Neutrophil (primary cell): ENCODE measurements around the gene RABGAP1.

Experiments used
- H3K27ac ChIP-seq: fragments of 200-600 bp; sonication (generic); 2 replicates; pipeline ENCODE4 v1.5.1; 2016; ENCODE audit warnings: mild to moderate bottlenecking, moderate library complexity
- H3K27me3 ChIP-seq: fragments of 200-600 bp; sonication (generic); 2 replicates; pipeline ENCODE4 v1.6.0; 2016; ENCODE audit warnings: mild to moderate bottlenecking
- H3K36me3 ChIP-seq: fragments of 200-600 bp; sonication (generic); 2 replicates; pipeline ENCODE4 v1.5.1; 2017
- H3K4me1 ChIP-seq, 2 experiments: fragments of 200-600 bp in 1 of 2; sonication (generic) in 1 of 2; 1 replicate in 1 of 2; 2 replicates in 1 of 2; pipeline versions ENCODE4 v1.5.1 to v1.6.1; 2013 to 2016; ENCODE audit warnings: low read depth in 1 of 2, low read length in 1 of 2, mild to moderate bottlenecking in 1 of 2, moderate library complexity in 1 of 2; ENCODE audit not compliant: control insufficient read depth in 1 of 2, insufficient read depth in 1 of 2
- H3K4me3 ChIP-seq, 2 experiments: fragments of 200-600 bp in 1 of 2; sonication (generic) in 1 of 2; 1 replicate in 1 of 2; 2 replicates in 1 of 2; pipeline ENCODE4 v1.5.1; 2013 to 2016; ENCODE audit warnings: low read depth in 1 of 2, low read length in 1 of 2, mild to moderate bottlenecking in 1 of 2, moderate library complexity in 1 of 2
- H3K9me3 ChIP-seq: fragments of 200-600 bp; sonication (generic); 2 replicates; pipeline ENCODE4 v1.5.1; 2016
- CTCF ChIP-seq: fragments of 200-600 bp; sonication (generic); IDR thresholded peaks from 2 replicates; pipeline ENCODE4 v1.5.1; 2016; ENCODE audit warnings: antibody characterized with exemption

Gene RABGAP1

GRCh38 chr9:123034881-123035510, 94.2 kb downstream of the RABGAP1 start:
- Histone ChIP-seq H3K27me3 (peaks cover 17% of the 10 kb centered on the region), H3K27ac (no peak overlapping the region), H3K4me3 (no peak overlapping the region), H3K9me3 (no peaks in the 10 kb centered on the region), H3K4me1 (peaks cover 0 to 36% of the 10 kb centered on the region in 2 experiments), H3K36me3 (no peaks in the 10 kb centered on the region)
- TF ChIP-seq CTCF: no peak

- no peak for TF ChIP-seq CTCF
- Histone ChIP-seq H3K36me3 (no peaks in the 10 kb centered on the region), H3K27me3 (peaks cover 17% of the 10 kb centered on the region), H3K4me1 (peaks cover 0 to 36% of the 10 kb centered on the region in 2 experiments), H3K4me3 (no peak overlapping the region), H3K9me3 (no peaks in the 10 kb centered on the region), H3K27ac (no peak overlapping the region)
Measured at GRCh38 chr9:123035791-123036190, 95.0 kb downstream of the RABGAP1 start.

GRCh38 chr9:123036893-123037545, 96.2 kb downstream of the RABGAP1 start:
- Histone ChIP-seq H3K27ac (no peak overlapping the region), H3K9me3 (no peaks in the 10 kb centered on the region), H3K36me3 (no peaks in the 10 kb centered on the region), H3K4me1 (peaks cover 0 to 34% of the 10 kb centered on the region in 2 experiments), H3K27me3 (peaks cover 17% of the 10 kb centered on the region), H3K4me3 (no peak overlapping the region)
- TF ChIP-seq CTCF: no peak

GRCh38 chr9:123039617-123040219, 98.9 kb downstream of the RABGAP1 start:
- H3K9me3 ChIP-seq: no peaks in the 10 kb centered on the region
- no peak overlapping the region for H3K27ac ChIP-seq
- peaks cover 0 to 7% of the 10 kb centered on the region in 2 experiments for H3K4me1 ChIP-seq
- H3K27me3 ChIP-seq: no peaks in the 10 kb centered on the region
- H3K4me3 ChIP-seq: no peak overlapping the region
- TF ChIP-seq CTCF: no peak
- no peaks in the 10 kb centered on the region for H3K36me3 ChIP-seq

GRCh38 chr9:123040801-123041200, 100.0 kb downstream of the RABGAP1 start:
- no peaks in the 10 kb centered on the region for H3K27me3 ChIP-seq
- no peak overlapping the region for H3K4me3 ChIP-seq
- H3K27ac ChIP-seq: no peak overlapping the region
- no peaks in the 10 kb centered on the region for H3K4me1 ChIP-seq
- H3K9me3 ChIP-seq: no peaks in the 10 kb centered on the region
- no peak for TF ChIP-seq CTCF
- H3K36me3 ChIP-seq: no peaks in the 10 kb centered on the region
